HG03469 (cell line): Measurements from ENCODE around the gene GANAB.
"Not testable (repeated sequence)": the region's sequence is repeated elsewhere in the genome, so short reads cannot be mapped to it uniquely, and the experiment has no call there.

Source experiments
- ATAC-seq: cut with Tn5 transposase; IDR thresholded peaks from one replicate; pipeline ENCODE4 v1.9.1; 2021; ENCODE audit warnings: mild to moderate bottlenecking, moderate library complexity, moderate number of reproducible peaks; ENCODE audit not compliant: unreplicated experiment

Gene GANAB

GRCh38 chr11:62622476-62623089 is 23.8 kb downstream of the GANAB start:
- ATAC-seq, result no peak

GRCh38 chr11:62621567-62622470 is 24.6 kb downstream of the GANAB start, which contains the start of gene B3GAT3:
TSS of gene B3GAT3 (minus strand) at chr11:62621986. CDS start at chr11:62621947, 39 bp downstream.
- ATAC-seq, result peak; percentile 84

GRCh38 chr11:62621027-62621566 is 25.3 kb downstream of the GANAB start:
- ATAC-seq, result no peak

- ATAC-seq, result not testable (repeated sequence)
Measured at GRCh38 chr11:62616957-62617356, 29.5 kb downstream of the GANAB start.

GRCh38 chr11:62615521-62615920 is 30.9 kb downstream of the GANAB start:
- ATAC-seq, result no peak

GRCh38 chr11:62614275-62614674 is 32.1 kb downstream of the GANAB start:
- ATAC-seq, result no peak

- ATAC-seq, result peak; percentile 2
Measured at GRCh38 chr11:62613291-62613778, 33.1 kb downstream of the GANAB start.

GRCh38 chr11:62612366-62613290 is 33.8 kb downstream of the GANAB start, which contains the start of the genes EML3 and ROM1:
TSS of gene EML3 (minus strand) at chr11:62612775. CDS start at chr11:62612457, 318 bp downstream.
TSS of gene ROM1 (plus strand) at chr11:62613257. CDS start at chr11:62613282, 25 bp downstream.
- peak; percentile 34 for ATAC-seq

- peak; percentile 5 for ATAC-seq
Measured at GRCh38 chr11:62611705-62612365, 34.6 kb downstream of the GANAB start.

GRCh38 chr11:62610814-62611704 is 35.4 kb downstream of the GANAB start:
- ATAC-seq, result no peak

GRCh38 chr11:62610403-62610802 is 36.0 kb downstream of the GANAB start:
- ATAC-seq, result no peak

- no peak for ATAC-seq
Measured at GRCh38 chr11:62608776-62609175, 37.6 kb downstream of the GANAB start.

GRCh38 chr11:62607714-62608113 is 38.7 kb downstream of the GANAB start:
- no peak for ATAC-seq

- ATAC-seq, result no peak
Measured at GRCh38 chr11:62605902-62606301, 40.5 kb downstream of the GANAB start.

- no peak for ATAC-seq
Measured at GRCh38 chr11:62605467-62605866, 40.9 kb downstream of the GANAB start.

- no peak for ATAC-seq
Measured at GRCh38 chr11:62604460-62605120, 41.8 kb downstream of the GANAB start.

GRCh38 chr11:62603776-62604299 is 42.6 kb downstream of the GANAB start:
- no peak for ATAC-seq

- ATAC-seq, result no peak
Measured at GRCh38 chr11:62603072-62603408, 43.4 kb downstream of the GANAB start.
